CD4-positive, alpha-beta T cell treated with Interleukin-12 subunit alpha and Interleukin-12 subunit beta, for 1 hour (primary cell): ENCODE data around the gene ACER2.
"Not testable (repeated sequence)": the region's sequence is repeated elsewhere in the genome, so short reads cannot be mapped to it uniquely, and the experiment has no call there.

Experiments
- DNase-seq: peaks from one replicate; pipeline ENCODE4 v3.0.0-alpha.2; 2020

The ACER2 gene

DNA sequence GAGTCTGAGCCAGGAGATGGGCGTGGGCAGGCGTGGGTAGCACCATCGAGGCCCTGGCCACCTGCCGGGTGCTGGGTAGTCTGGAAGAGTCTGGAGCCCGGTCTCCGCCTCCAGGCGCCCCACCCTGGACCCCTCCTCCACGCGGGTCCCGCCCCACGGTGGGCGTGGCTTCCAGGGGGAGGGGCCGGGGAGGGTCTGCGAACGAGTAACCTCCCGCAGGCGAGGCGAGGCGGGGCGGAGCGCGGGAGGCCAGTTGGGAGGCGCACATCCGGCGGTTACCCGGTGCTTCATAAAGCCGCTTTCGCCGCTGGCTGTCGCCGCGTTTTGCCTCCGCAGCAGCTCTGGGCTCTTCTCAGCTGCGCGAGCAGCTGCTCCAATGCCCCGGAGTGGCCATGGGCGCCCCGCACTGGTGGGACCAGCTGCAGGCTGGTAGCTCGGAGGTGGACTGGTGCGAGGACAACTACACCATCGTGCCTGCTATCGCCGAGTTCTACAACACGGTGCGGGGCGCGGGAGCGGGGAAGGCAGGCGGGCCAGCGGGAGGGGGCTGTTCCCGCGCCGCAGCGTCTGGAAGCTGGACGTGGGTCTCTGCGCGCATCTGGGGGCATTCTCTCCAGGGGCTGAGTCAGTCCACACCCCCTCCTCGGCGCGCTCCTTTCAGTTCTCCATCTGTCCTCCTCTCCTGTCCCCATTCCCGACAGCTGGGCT is at the start of gene ACER2:
Gene ACER2 (plus strand): TSS at position 317 of the 708 bp plus-strand sequence. CDS start 76 bp downstream, at position 393.
- DNase-seq = peak; percentile 97

GRCh38 chr9:19369107-19369506 is 39.7 kb upstream of the ACER2 start:
- no peak for DNase-seq

DNA sequence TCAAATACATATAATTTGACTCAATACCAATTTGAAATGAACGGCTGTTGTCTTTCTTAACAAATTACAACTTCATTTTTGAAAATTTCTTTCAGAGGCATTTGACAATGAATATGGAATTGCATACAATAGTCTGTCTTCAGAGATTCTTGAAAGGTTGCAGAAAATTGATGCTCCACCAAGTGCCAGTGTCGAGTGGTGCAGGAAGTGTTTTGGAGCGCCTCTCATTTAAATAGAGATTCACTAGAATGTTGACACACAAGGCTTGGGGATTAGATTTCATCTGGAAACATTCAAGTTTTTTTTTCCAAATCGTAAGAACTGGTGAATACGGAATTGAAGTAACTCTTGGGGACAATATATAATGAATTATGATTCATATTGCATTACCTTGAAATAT is 36.9 kb upstream of the ACER2 start:
- DNase-seq = no peak

- DNase-seq = no peak
Observed at GRCh38 chr9:19372567-19372966, 36.2 kb upstream of the ACER2 start.

- DNase-seq = no peak
Observed at GRCh38 chr9:19373527-19373926, 35.3 kb upstream of the ACER2 start.

DNA sequence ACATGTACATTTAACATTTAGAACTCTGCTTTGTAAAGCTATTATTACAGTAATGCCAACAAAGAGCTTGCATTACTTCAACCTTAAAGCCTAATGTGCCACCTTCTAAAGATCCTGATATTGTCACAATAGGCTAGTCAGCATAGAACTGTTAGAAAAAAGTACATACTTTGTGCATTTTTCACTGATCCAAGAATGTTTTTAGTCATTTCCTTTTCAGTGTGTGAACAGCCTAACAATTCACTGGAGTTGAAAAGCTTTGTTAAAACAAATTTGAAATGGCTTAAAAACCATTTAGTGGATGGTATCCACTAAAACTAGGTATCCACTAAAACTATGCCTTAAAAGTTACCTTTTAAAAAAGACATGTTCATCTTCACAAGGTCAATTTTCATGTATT is 33.3 kb upstream of the ACER2 start:
- DNase-seq = no peak

GRCh38 chr9:19376931-19377330 is 31.9 kb upstream of the ACER2 start:
- DNase-seq = no peak

GRCh38 chr9:19378164-19378563 is 30.6 kb upstream of the ACER2 start:
- no peak for DNase-seq

DNA sequence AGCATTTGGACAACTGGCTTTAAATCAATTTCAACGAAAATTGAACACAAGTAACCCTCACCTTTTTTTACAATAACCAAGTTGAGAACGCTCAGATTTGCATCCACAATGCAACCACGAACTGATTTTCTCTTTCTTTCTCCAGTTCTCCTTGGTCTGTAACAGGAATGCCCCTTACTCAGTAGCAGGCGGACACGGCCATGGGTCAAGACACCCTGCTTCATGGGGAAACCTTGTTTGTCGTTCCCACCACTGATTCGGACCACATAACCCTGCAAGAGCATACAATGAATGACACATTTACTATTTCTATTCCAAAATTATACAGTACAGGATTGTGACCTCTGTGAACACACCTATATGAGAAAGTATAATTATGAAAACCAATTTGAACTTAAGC is 30.2 kb upstream of the ACER2 start:
- DNase-seq = no peak

DNA sequence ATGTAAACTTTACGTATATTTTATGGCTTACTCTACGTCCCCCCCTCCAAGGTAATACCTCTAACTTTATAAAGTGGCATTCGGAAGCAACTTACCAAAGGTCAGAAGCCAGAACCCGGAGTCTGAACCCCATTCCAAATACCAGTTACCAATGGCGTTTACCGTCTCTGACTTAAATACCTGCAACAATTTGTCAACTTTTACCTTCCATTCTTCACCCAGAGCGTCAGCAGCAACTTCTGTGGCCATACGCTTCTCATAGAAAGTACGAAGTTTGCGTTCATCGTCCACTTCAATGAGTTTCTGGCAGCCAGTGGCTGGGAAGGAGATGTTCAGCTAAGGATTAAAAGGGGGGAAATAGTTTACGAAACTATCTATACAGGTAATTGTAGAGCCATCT is 29.5 kb upstream of the ACER2 start:
- no peak for DNase-seq

DNA sequence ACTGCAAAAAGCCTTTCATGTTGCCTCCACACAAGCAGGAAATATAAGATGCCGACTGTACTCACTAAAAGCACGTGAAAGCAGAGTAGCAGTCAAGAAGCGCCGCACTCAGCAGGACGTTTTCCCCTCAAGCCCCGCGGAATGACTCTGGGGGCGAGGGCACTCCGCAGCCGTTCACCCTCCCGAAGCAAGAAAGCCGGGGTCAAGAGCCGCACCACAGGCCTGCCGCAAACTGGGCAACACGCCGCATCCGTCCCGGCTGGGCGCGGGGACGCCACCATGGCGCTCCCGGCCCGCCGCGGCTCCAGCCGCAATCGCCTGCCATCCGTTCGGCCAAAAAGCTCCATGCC is 29.1 kb upstream of the ACER2 start:
- no peak for DNase-seq

DNA sequence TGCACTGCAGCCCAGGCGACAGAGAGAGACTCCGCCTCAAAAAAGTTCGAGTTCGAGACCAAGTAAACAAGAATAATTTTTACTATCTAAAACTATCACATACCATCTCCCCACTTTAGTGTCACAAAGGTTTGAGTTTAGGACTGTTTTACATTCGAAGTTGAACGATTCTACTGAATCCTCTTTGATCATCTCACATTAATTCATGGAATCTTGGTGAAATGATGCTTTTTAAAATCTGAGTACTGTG is 28.1 kb upstream of the ACER2 start:
- no peak for DNase-seq

GRCh38 chr9:19381656-19382055 is 27.2 kb upstream of the ACER2 start:
- DNase-seq = no peak

GRCh38 chr9:19385212-19385611 is 23.6 kb upstream of the ACER2 start:
- not testable (repeated sequence) for DNase-seq

DNA sequence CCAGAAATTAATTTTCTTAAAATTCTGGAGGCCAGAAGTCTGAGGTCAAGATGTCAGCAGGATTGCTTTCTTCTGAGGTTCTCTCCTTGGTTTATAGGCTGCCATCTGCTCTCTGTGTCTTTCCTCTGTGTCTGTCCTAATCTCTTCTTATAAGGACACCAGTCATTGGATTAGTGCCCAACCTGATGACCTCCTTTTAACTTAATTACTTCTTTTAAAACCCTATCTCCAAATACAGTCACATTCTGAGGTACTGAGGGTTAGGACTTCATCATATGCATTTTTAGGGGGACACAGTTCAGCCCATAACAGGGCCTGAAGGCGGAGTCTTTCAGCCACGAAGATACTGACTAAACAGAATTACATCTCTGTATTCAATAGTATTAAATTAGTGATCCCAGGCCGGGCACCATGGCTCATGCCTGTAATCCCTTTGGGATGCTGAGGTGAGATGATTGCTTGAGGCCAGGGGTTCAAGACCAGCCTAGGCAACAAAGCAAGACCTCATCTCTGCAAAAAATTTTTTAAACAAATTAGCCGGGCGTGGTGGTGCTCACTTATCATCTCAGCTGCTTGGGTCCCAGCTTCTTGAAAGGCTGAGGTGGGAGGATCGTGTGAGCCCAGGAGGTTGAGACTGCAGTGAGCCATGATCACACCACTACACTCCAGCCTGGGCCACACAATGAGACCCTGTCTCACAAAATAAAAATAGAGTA is 22.9 kb upstream of the ACER2 start:
- no peak for DNase-seq

DNA sequence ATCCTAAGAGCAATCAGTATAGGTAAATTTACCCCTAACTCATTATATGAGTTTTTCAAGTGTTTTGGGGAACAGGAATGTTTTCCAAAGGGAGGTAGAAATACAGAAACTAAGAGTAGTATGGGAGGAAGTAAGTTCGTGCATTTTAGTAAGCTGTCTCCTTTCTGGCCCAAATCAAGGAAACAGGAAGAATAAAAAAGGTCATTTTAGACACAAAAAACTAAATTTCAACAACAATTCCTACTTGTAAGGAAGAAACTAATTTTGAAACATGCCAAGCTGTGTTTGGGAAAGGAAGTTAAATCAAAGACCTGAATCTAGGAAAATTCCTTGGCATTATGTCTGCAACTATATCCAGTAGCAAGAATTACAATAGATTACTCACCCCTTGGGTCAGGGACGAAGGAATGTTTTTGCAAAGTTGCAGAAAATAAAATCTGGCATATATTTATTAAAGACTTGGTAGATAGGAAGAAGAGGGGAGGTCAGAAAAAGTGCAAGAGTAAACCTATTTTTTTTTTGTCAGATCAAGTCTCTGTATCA is 22.2 kb upstream of the ACER2 start:
- no peak for DNase-seq

- DNase-seq = no peak
Observed at GRCh38 chr9:19387317-19387716, 21.5 kb upstream of the ACER2 start.

GRCh38 chr9:19389539-19389938 is 19.3 kb upstream of the ACER2 start:
- DNase-seq = not testable (repeated sequence)

GRCh38 chr9:19397845-19398244 is 11.0 kb upstream of the ACER2 start:
- no peak for DNase-seq

- not testable (repeated sequence) for DNase-seq
Observed at GRCh38 chr9:19403231-19403630, 5.6 kb upstream of the ACER2 start.

DNA sequence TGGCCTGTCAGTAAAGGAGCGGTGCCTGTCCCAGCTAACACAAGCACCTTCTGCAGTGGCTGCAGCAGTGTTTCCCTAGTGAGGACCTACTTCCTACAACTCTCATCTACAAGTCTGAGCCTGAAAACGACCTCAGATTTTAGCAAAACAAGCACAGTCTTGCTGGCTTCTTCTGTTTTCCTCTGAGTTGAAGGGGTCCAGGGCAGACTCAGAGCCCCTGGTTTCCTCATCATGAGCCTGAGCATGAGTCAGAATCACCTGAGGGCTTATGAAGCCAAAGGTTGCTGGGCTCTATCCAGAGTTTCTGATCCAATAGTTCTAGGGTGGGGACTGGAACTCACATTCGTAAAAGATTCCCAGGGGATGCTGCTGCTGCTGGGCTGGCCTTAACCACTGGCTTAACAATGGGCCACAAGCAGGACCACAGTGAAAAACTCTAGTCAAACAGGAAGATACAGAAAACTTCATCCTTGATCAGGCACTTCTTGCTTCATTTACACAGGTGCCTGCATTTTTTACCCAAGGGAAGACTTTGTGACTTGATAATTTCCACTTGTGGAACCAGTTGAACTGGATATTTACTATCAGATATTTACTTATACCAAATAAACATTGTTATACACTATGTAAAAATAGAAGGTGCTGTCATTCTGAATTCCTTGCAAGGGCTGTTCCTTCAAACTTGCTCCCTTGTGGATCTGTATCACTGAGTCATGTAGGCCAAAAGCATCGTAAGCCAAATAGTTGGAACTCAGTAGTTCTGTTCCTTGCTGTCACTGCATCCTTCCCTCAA is 4.3 kb upstream of the ACER2 start:
- no peak for DNase-seq

GRCh38 chr9:19405771-19406170 is 3.0 kb upstream of the ACER2 start:
- no peak for DNase-seq

DNA sequence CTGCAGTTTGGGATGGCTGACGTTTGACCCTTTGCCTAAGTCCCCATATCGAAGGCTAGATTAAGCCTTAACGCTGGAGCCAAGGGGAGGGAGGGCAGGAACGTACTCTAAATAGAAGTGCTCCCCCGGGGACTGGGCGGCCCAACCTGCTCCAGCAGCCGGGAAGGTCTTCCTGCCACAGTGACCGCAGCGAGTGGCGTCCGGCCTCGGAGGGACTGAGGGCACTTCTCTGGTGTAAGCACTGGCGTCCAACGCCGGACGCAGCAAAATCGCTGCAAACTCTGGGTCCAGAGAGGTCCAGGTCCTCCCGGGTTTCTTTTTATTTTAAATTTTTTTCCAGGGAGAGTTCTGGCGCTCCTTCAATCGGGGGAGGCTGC is 505 bp upstream of the ACER2 start:
- DNase-seq = no peak
